K562 (cell line): ENCODE measurements around the gene ADORA2A. TPM values are rescaled to one million over a fixed set of nuclear protein-coding genes. Genes with fewer than 3 reads are reported as not detected.

Experiments
- ATAC-seq: fragments of 200-7000 bp; cut with Tn5 transposase; 3 replicates; pipeline ENCODE4 v1.9.1; 2020; ENCODE audit warnings: moderate library complexity
- BruUV-seq: library from RNA; stranded (reverse); fragments of 400-500 nt; replicated peaks from 2 replicates; lab custom pipeline; 2021; lab: Mats Ljungman, UMichigan
- CTCF ChIA-PET: fragments of 300-600 bp; formaldehyde crosslinking; extraction: SDS; loops from one replicate; lab custom pipeline; 2021; ENCODE audit warnings: low intra/inter-chr PET ratio; lab: Yijun Ruan, JAX
- POLR2A ChIA-PET: fragments of 300-600, 350-650 bp; sonication (Branson Sonifier 250); formaldehyde crosslinking; extraction: SDS; loops from one replicate; lab custom pipeline; 2021; ENCODE audit warnings: antibody characterized with exemption, inconsistent platforms; lab: Yijun Ruan, JAX
- DNase-seq, 4 experiments: peaks; one replicate each; pipeline versions ENCODE4 v3.0.0 to v3.0.0-alpha.2; 2011 to 2018; ENCODE audit warnings: low spot score in 3 of 4, mixed read lengths in 3 of 4; ENCODE audit errors: extremely low read depth in 1 of 4
- FAIRE-seq: peaks from 2 replicates; lab custom pipeline; 2011; peaks lifted over from hg19 to GRCh38; lab: Jason Lieb, UNC
- H2AFZ ChIP-seq: 2 replicates; pipeline ENCODE4 v1.6.0; 2011; ENCODE audit warnings: low read depth, low read length, control low read depth, inconsistent platforms
- H3K27ac ChIP-seq: fragments of 200-600 bp; 3 replicates; pipeline ENCODE4 v1.8.0; 2011; ENCODE audit warnings: low read depth, mild to moderate bottlenecking, control low read depth, inconsistent platforms, low read length, moderate library complexity, mixed read lengths; ENCODE audit errors: extremely low read depth
- H3K27me3 ChIP-seq, 2 experiments: fragments of 300-600 bp in 1 of 2; 2 replicates in 1 of 2; 3 replicates in 1 of 2; pipeline versions ENCODE4 v1.6.0 to v1.8.0; 2011; ENCODE audit warnings: inconsistent platforms in 2 of 2, low read length in 2 of 2, mild to moderate bottlenecking in 1 of 2, mixed read lengths in 1 of 2, moderate library complexity in 1 of 2; ENCODE audit not compliant: control insufficient read depth in 2 of 2, insufficient read depth in 2 of 2
- H3K36me3 ChIP-seq: fragments of 300-600 bp; 3 replicates; pipeline ENCODE4 v1.8.0; 2011; ENCODE audit warnings: mild to moderate bottlenecking, low read length, inconsistent platforms; ENCODE audit not compliant: control insufficient read depth, insufficient read depth
- H3K4me1 ChIP-seq, 2 experiments: fragments of 200-600 bp in 1 of 2; replicated peaks in 1 of 2; 2 replicates in 1 of 2; 3 replicates in 1 of 2; pipeline versions ENCODE4 v1.5.1 to v1.8.0; 2011; ENCODE audit warnings: inconsistent platforms in 2 of 2, low read length in 2 of 2, mild to moderate bottlenecking in 1 of 2, mixed read lengths in 1 of 2, moderate library complexity in 1 of 2; ENCODE audit not compliant: control insufficient read depth in 2 of 2, insufficient read depth in 2 of 2
- H3K4me2 ChIP-seq: 2 replicates; pipeline ENCODE4 v1.6.1; 2011; ENCODE audit warnings: low read length, control low read depth, inconsistent platforms, mixed read lengths; ENCODE audit not compliant: insufficient read depth
- H3K4me3 ChIP-seq: fragments of 200-600 bp; sonication (generic), shearing (Covaris generic); 2 replicates; pipeline ENCODE4 v1.5.1; 2016; ENCODE audit warnings: control low read depth, inconsistent platforms
- H3K79me2 ChIP-seq: fragments of 200-600 bp; 3 replicates; pipeline ENCODE4 v1.8.0; 2011; ENCODE audit warnings: low read length, inconsistent platforms; ENCODE audit not compliant: control insufficient read depth, insufficient read depth
- H3K9ac ChIP-seq, 2 experiments: 2 replicates each; pipeline versions ENCODE4 v1.6.0 to v1.6.1; 2011; ENCODE audit warnings: low read depth in 2 of 2, low read length in 2 of 2, control low read depth in 1 of 2, inconsistent platforms in 1 of 2, mild to moderate bottlenecking in 1 of 2, mixed read lengths in 1 of 2; ENCODE audit not compliant: insufficient read depth in 1 of 2
- H3K9me1 ChIP-seq: one replicate; pipeline ENCODE4 v1.6.0; 2011; ENCODE audit warnings: inconsistent platforms, mild to moderate bottlenecking, low read length, moderate library complexity; ENCODE audit not compliant: control insufficient read depth, insufficient read depth
- H3K9me3 ChIP-seq: replicated peaks from 2 replicates; pipeline ENCODE4 v1.5.1; 2011; ENCODE audit warnings: low read depth, low read length, inconsistent platforms; ENCODE audit not compliant: control insufficient read depth, insufficient read depth
- H4K20me1 ChIP-seq: replicated peaks from 2 replicates; pipeline ENCODE4 v1.6.1; 2011; ENCODE audit warnings: low read length, inconsistent platforms, mixed read lengths; ENCODE audit not compliant: control insufficient read depth, insufficient read depth
- BCOR ChIP-seq: fragments of 450-650 bp; IDR thresholded peaks from 2 replicates; pipeline ENCODE4 v1.6.1; 2016
- CBX2 ChIP-seq: fragments of 200-600 bp; sonication (generic); IDR thresholded peaks from one replicate; pipeline ENCODE4 v1.6.1; 2012; ENCODE audit warnings: mild to moderate bottlenecking, low read length, inconsistent platforms; ENCODE audit not compliant: insufficient read depth, poor library complexity, severe bottlenecking
- CSDE1 ChIP-seq, 2 experiments: fragments of 450-650 bp; IDR thresholded peaks; 2 replicates each; pipeline ENCODE4 v1.6.1; 2016; ENCODE audit warnings: mild to moderate bottlenecking in 1 of 2
- GATA2 ChIP-seq: sonication (generic); formaldehyde crosslinking; IDR thresholded peaks from 2 replicates; pipeline ENCODE4 v1.4.0; 2020; ENCODE audit warnings: mild to moderate bottlenecking, missing genetic modification reagents
- KDM1A ChIP-seq, 2 experiments: fragments of 450-650 bp; IDR thresholded peaks; 2 replicates each; pipeline ENCODE4 v1.6.1; 2016; ENCODE audit warnings: mild to moderate bottlenecking in 2 of 2
- MCM2 ChIP-seq: fragments of 450-650 bp; IDR thresholded peaks from 2 replicates; pipeline ENCODE4 v1.6.1; 2017; ENCODE audit warnings: low read depth, mild to moderate bottlenecking
- MCM7 ChIP-seq, 2 experiments: fragments of 450-650 bp; IDR thresholded peaks; 2 replicates each; pipeline ENCODE4 v1.6.1; 2016 to 2018
- MYC ChIP-seq, 2 experiments: fragments of 250-450 bp in 1 of 2; sonication (Bioruptor Pico) in 1 of 2; IDR thresholded peaks; 2 replicates each; pipeline versions ENCODE4 v1.5.1 to v1.6.1; 2012 to 2021; ENCODE audit warnings: low read depth in 2 of 2, borderline replicate concordance in 1 of 2, improper control_type of control experiment in 1 of 2, low read length in 1 of 2, mild to moderate bottlenecking in 1 of 2, moderate library complexity in 1 of 2
- NFE2L1 ChIP-seq: fragments of 450-650 bp; IDR thresholded peaks from 2 replicates; pipeline ENCODE4 v1.6.1; 2016; ENCODE audit warnings: missing genetic modification characterization, low read depth, mild to moderate bottlenecking, missing compliant biosample characterization, moderate library complexity, borderline replicate concordance
- RBM17 ChIP-seq: fragments of 200-400 bp; formaldehyde crosslinking; IDR thresholded peaks from 2 replicates; pipeline ENCODE4 v1.6.1; 2017; ENCODE audit warnings: low read depth, mild to moderate bottlenecking, low read length, borderline replicate concordance
- SMARCA4 ChIP-seq: fragments of 450-650 bp; IDR thresholded peaks from 2 replicates; pipeline ENCODE4 v1.6.1; 2016
- STAG1 ChIP-seq: sonication (generic); formaldehyde crosslinking; IDR thresholded peaks from 2 replicates; pipeline ENCODE4 v1.5.0; 2020; ENCODE audit warnings: missing genetic modification reagents, borderline replicate concordance
- ZC3H8 ChIP-seq: fragments of 450-650 bp; IDR thresholded peaks from 2 replicates; pipeline ENCODE4 v1.6.1; 2017
- ZNF253 ChIP-seq: fragments of 250-450 bp; sonication (Bioruptor Pico); conservative IDR thresholded peaks from 2 replicates; pipeline ENCODE4 v1.6.1; 2021; ENCODE audit warnings: mild to moderate bottlenecking
- WGBS: fragments of 100-300 bp; shearing (Covaris generic); methylation state at CpG from one replicate; pipeline ENCODE4 v1.1.6; 2016; ENCODE audit warnings: low coverage, mixed read lengths; ENCODE audit not compliant: insufficient coverage; ENCODE audit errors: missing lambda C conversion rate; 5-methylcytosine and 5-hydroxymethylcytosine counted together
- in situ Hi-C: fragments of 300-500 bp; cut with MboI; formaldehyde crosslinking; loops from 4 replicates; pipeline ENCODE4 v1.15.0; 2018; ENCODE audit warnings: inconsistent platforms, mixed read lengths
- intact Hi-C: fragments of 100-400 bp; cut with micrococcal nuclease; formaldehyde crosslinking; loops from 2 replicates; pipeline ENCODE4 v1.14.2; 2022
- polyA plus RNA-seq, 8 experiments: library from polyadenylated mRNA; depleted of rRNA in 4 of 8; stranded (reverse) in 5 of 8; unstranded in 3 of 8; fragments of >200 nt; fragmentation: Nextera tagmentation in 2 of 8; fragmentation: Illumina TruSeq in 1 of 8; extraction: Ambion mirVana in 2 of 8; extraction: Trizol in 1 of 8; gene quantifications; 2 replicates each; pipeline versions ENCODE4 v1.2.1 to v1.2.3, GENCODE V29; 2011 to 2014; ENCODE audit warnings: inconsistent platforms in 1 of 8, missing spikeins in 1 of 8
- total RNA-seq, 7 experiments: library from RNA; depleted of rRNA in 6 of 7; stranded (reverse); fragments of >200 nt in 6 of 7; fragmentation: Illumina TruSeq in 2 of 7; extraction: Trizol in 2 of 7; gene quantifications; 2 replicates each; pipeline versions ENCODE4 v1.2.1 to v1.2.3, GENCODE V29; 2011 to 2021; ENCODE audit warnings: low replicate concordance in 1 of 7
- TF ChIP-seq, protein P1 (sequence below): fragments of 250-450 bp; sonication (Bioruptor Pico); IDR thresholded peaks from 2 replicates; pipeline ENCODE4 v1.4.0; 2020; ENCODE audit warnings: mild to moderate bottlenecking, moderate library complexity
- TF ChIP-seq, protein P2 (sequence below): fragments of 450-650 bp; IDR thresholded peaks from 2 replicates; pipeline ENCODE4 v1.6.1; 2016; ENCODE audit warnings: antibody characterized with exemption
- TF ChIP-seq, protein P3 (sequence below): sonication (generic); formaldehyde crosslinking; IDR thresholded peaks from 2 replicates; pipeline ENCODE4 v1.8.0; 2022; ENCODE audit warnings: missing genetic modification reagents, mild to moderate bottlenecking, borderline replicate concordance

Gene ADORA2A
- total and polyA plus RNA-seq, 9 of the 15 experiments (the other 6 are each of a cell fraction or from before 2014, with no cell fraction given): 0.15 to 2.1 (median 0.66) TPM; not detected in 2

DNA sequence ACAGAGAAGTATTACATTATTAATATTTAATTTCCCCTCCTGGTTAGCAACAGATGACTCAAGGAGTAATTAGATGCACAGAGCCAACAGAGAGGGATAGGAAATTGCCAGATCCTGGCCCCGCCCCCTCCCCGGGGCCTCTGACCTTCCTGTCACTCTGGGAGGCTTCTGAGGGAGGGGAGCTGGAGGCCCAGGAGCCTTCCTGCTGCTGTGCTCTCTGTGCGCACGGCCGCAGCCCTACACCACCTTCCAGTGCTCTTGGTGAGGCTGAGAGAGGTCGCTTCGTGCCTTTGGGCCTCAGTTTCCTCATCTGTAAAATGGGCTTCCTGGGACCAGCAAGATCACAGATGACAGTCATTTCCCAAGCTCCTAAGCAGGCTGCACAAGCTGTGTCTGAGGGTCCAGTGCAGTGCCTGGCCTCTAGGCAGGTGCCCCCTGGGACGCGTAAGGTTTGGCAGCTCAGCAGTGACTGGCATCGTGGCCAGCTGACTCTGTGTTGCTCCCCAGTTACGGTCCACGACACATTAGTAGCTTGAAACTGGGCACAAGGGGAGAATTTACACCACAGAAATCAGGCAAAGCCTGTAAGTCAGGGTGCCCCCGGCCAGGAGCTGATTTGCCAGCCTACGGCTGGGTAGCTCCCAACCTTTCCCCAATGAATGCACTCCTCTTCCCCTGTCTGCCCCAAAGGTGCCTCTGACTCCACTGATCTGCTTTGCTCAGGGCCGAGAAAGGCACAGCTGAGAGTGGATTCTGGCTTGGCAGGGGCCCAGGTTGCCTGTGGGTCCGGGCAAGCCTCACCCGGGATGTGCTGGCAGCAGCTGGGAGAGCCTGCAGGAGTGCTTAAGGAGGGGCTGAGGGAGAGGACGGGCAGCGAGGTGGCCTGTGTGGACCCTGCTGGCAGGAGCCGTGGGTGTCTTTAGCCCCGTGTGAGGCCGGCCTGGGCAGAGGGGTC lies 2.3 kb downstream of the ADORA2A start:
- BruUV-seq: no TSS peak
- no peak overlapping the region for H3K9ac ChIP-seq
- H2AFZ ChIP-seq: no peak overlapping the region
- intact Hi-C loops (no loop called here), in situ Hi-C loops (no loop called here)
- ATAC-seq (no peak), FAIRE-seq (no peak), DNase-seq (peak in 1 of 4 experiments; percentile 19)
- peaks cover 2 to 29% of the 10 kb centered on the region in 2 experiments; a peak in 4 of 5 replicates for H3K27me3 ChIP-seq
- no peaks in the 10 kb centered on the region for H3K36me3 ChIP-seq
- H4K20me1 ChIP-seq: peaks cover 11% of the 10 kb centered on the region
- CTCF ChIA-PET: no interaction called here
- H3K9me1 ChIP-seq: no peaks in the 10 kb centered on the region
- H3K4me2 ChIP-seq: no peak overlapping the region
- H3K4me1 ChIP-seq: peaks cover 0 to 35% of the 10 kb centered on the region in 2 experiments; a peak in 3 of 5 replicates
- no peak overlapping the region for H3K4me3 ChIP-seq
- WGBS: 27% methylated on average over 15 of the region's 22 CpGs
- no peak overlapping the region for H3K27ac ChIP-seq
- POLR2A ChIA-PET: no interaction called here
- H3K79me2 ChIP-seq: no peaks in the 10 kb centered on the region
- no peaks in the 10 kb centered on the region for H3K9me3 ChIP-seq
- TF ChIP-seq, protein P1, sequence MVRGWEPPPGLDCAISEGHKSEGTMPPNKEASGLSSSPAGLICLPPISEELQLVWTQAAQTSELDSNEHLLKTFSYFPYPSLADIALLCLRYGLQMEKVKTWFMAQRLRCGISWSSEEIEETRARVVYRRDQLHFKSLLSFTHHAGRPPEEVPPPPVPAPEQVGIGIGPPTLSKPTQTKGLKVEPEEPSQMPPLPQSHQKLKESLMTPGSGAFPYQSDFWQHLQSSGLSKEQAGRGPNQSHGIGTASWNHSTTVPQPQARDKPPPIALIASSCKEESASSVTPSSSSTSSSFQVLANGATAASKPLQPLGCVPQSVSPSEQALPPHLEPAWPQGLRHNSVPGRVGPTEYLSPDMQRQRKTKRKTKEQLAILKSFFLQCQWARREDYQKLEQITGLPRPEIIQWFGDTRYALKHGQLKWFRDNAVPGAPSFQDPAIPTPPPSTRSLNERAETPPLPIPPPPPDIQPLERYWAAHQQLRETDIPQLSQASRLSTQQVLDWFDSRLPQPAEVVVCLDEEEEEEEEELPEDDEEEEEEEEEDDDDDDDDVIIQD (CRISPR knock-in tag): no peak
- TF ChIP-seq MCM7 (IDR thresholded peaks at IDR 0.05) (no peak), RBM17 (no peak), BCOR (peak; percentile 85), KDM1A (IDR thresholded peaks at IDR 0.05) (peak; percentile 33 to 79; a peak in 3 of 4 replicates), SMARCA4 (no peak), GATA2 (no peak), MCM2 (no peak), ZC3H8 (no peak), CSDE1 (IDR thresholded peaks at IDR 0.05) (no peak), STAG1 (CRISPR knock-in tag) (no peak), MYC (IDR thresholded peaks at IDR 0.05; ENCODE audit: low read depth, low read length) (no peak), MYC (CRISPR knock-in tag; IDR thresholded peaks at IDR 0.05; ENCODE audit: borderline replicate concordance, low read depth) (no peak), ZNF253 (CRISPR knock-in tag) (no peak), NFE2L1 (no peak), CBX2 (no peak)
- TF ChIP-seq, protein P2, sequence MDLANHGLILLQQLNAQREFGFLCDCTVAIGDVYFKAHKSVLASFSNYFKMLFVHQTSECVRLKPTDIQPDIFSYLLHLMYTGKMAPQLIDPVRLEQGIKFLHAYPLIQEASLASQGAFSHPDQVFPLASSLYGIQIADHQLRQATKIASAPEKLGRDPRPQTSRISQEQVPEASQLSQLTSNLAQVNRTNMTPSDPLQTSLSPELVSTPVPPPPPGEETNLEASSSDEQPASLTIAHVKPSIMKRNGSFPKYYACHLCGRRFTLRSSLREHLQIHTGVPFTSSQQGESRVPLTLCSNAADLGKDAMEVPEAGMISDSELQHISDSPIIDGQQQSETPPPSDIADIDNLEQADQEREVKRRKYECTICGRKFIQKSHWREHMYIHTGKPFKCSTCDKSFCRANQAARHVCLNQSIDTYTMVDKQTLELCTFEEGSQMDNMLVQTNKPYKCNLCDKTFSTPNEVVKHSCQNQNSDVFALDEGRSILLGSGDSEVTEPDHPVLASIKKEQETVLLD: no peak
- TF ChIP-seq, protein P3, sequence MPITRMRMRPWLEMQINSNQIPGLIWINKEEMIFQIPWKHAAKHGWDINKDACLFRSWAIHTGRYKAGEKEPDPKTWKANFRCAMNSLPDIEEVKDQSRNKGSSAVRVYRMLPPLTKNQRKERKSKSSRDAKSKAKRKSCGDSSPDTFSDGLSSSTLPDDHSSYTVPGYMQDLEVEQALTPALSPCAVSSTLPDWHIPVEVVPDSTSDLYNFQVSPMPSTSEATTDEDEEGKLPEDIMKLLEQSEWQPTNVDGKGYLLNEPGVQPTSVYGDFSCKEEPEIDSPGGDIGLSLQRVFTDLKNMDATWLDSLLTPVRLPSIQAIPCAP (CRISPR knock-in tag): no peak
